HepG2 (cell line): ENCODE results near the gene STARD13. TPM values are rescaled to one million over a fixed set of nuclear protein-coding genes. Genes with fewer than 3 reads are reported as not detected.

Experiments used
- ADNP ChIP-seq: sonication (generic); formaldehyde crosslinking; IDR thresholded peaks from 2 replicates; pipeline ENCODE4 v1.4.0; 2020; ENCODE audit warnings: missing genetic modification reagents
- AGO2 ChIP-seq: fragments of 200-400 bp; formaldehyde crosslinking; optimal IDR thresholded peaks from 2 replicates; pipeline ENCODE3; 2017; ENCODE audit warnings: mild to moderate bottlenecking, low read depth, low read length, moderate library complexity
- ATF1 ChIP-seq: IDR thresholded peaks from 2 replicates; pipeline ENCODE4 v1.6.1; 2016; ENCODE audit warnings: mild to moderate bottlenecking, control low read depth
- BCL6 ChIP-seq: IDR thresholded peaks from 2 replicates; pipeline ENCODE4 v1.6.1; 2016; ENCODE audit warnings: missing genetic modification reagents, missing compliant biosample characterization
- CENPBD1 ChIP-seq: sonication (generic); formaldehyde crosslinking; IDR thresholded peaks from 2 replicates; pipeline ENCODE4 v1.8.0; 2022; ENCODE audit warnings: missing genetic modification reagents, low read depth, mild to moderate bottlenecking, borderline replicate concordance
- CREM ChIP-seq, 2 experiments: sonication (generic) in 1 of 2; formaldehyde crosslinking in 1 of 2; IDR thresholded peaks; 2 replicates each; pipeline versions ENCODE4 v1.4.0 to v1.6.1; 2016 to 2020; ENCODE audit warnings: antibody characterized with exemption in 1 of 2, mild to moderate bottlenecking in 1 of 2, missing genetic modification reagents in 1 of 2
- FIP1L1 ChIP-seq: fragments of 200-400 bp; formaldehyde crosslinking; IDR thresholded peaks from 2 replicates; pipeline ENCODE4 v1.6.1; 2018; ENCODE audit warnings: low read depth, mild to moderate bottlenecking, low read length, moderate library complexity, borderline replicate concordance; ENCODE audit not compliant: insufficient read depth
- FOXK1 ChIP-seq: sonication (generic); formaldehyde crosslinking; IDR thresholded peaks from 2 replicates; pipeline ENCODE4 v1.4.0; 2020; ENCODE audit warnings: low read depth, missing genetic modification reagents, borderline replicate concordance
- HNRNPH1 ChIP-seq: fragments of 200-400 bp; formaldehyde crosslinking; optimal IDR thresholded peaks from 2 replicates; pipeline ENCODE3; 2017; ENCODE audit warnings: mild to moderate bottlenecking, low read depth, low read length
- KLF9 ChIP-seq: IDR thresholded peaks from 2 replicates; pipeline ENCODE4 v1.6.1; 2016; ENCODE audit warnings: low read depth
- STAT5B ChIP-seq: sonication (generic); formaldehyde crosslinking; IDR thresholded peaks from 2 replicates; pipeline ENCODE4 v1.4.0; 2020; ENCODE audit warnings: missing genetic modification reagents
- TOE1 ChIP-seq: sonication (generic); formaldehyde crosslinking; IDR thresholded peaks from 2 replicates; pipeline ENCODE4 v1.4.0; 2020; ENCODE audit warnings: mild to moderate bottlenecking, missing genetic modification reagents
- YEATS2 ChIP-seq: sonication (generic); formaldehyde crosslinking; IDR thresholded peaks from 2 replicates; pipeline ENCODE4 v1.4.0; 2020; ENCODE audit warnings: missing genetic modification reagents, borderline replicate concordance
- ZFP36 ChIP-seq: fragments of 150-350 bp; IDR thresholded peaks from 2 replicates; pipeline ENCODE4 v1.6.1; 2018; ENCODE audit warnings: borderline replicate concordance, low read length, low read depth; ENCODE audit not compliant: partially characterized antibody
- ZMYM3 ChIP-seq: sonication (generic); formaldehyde crosslinking; IDR thresholded peaks from 2 replicates; pipeline ENCODE4 v1.5.1; 2020; ENCODE audit warnings: mild to moderate bottlenecking, missing genetic modification reagents
- ZNF318 ChIP-seq: sonication (generic); formaldehyde crosslinking; IDR thresholded peaks from 2 replicates; pipeline ENCODE4 v1.4.0; 2020; ENCODE audit warnings: mild to moderate bottlenecking, missing genetic modification reagents
- ZNF33B ChIP-seq: sonication (generic); formaldehyde crosslinking; IDR thresholded peaks from 2 replicates; pipeline ENCODE4 v1.5.1; 2020; ENCODE audit warnings: mild to moderate bottlenecking, missing genetic modification reagents
- ZNF513 ChIP-seq: sonication (generic); formaldehyde crosslinking; conservative IDR thresholded peaks from 2 replicates; pipeline ENCODE4 v1.5.0; 2020; ENCODE audit warnings: missing genetic modification reagents
- ZNF773 ChIP-seq: sonication (generic); formaldehyde crosslinking; IDR thresholded peaks from 2 replicates; pipeline ENCODE4 v1.4.0; 2020; ENCODE audit warnings: missing genetic modification reagents, borderline replicate concordance
- ZNF883 ChIP-seq: sonication (generic); formaldehyde crosslinking; IDR thresholded peaks from 2 replicates; pipeline ENCODE4 v1.5.1; 2020; ENCODE audit warnings: mild to moderate bottlenecking, missing genetic modification reagents; ENCODE audit errors: not compliant biosample characterization
- polyA plus RNA-seq, 8 experiments: library from polyadenylated mRNA; depleted of rRNA in 3 of 8; stranded (reverse) in 7 of 8; unstranded in 1 of 8; fragments of >200 nt; fragmentation: Illumina TruSeq in 4 of 8; extraction: Trizol in 4 of 8; gene quantifications; 2 replicates each; pipeline versions ENCODE4 v1.2.1 to v1.2.3, GENCODE V29; 2011 to 2016; ENCODE audit warnings: low read depth in 4 of 8, missing spikeins in 1 of 8, mixed read lengths in 1 of 8; ENCODE audit not compliant: insufficient read depth in 1 of 8
- total RNA-seq, 5 experiments: library from RNA; depleted of rRNA; stranded (reverse); fragments of >200 nt; fragmentation: Illumina TruSeq; extraction: Trizol; gene quantifications; 2 replicates each; pipeline ENCODE4 v1.2.3, GENCODE V29; 2016; ENCODE audit warnings: low read depth in 1 of 5

Gene STARD13
- total and polyA plus RNA-seq, 2 of the 13 experiments (the other 11 are each of a cell fraction or from before 2014, with no cell fraction given) = 12.8 to 14.3 TPM

- TF ChIP-seq ZNF318 (CRISPR knock-in tag) (no peak), FOXK1 (peak; percentile 91), ZNF883 (CRISPR knock-in tag) (no peak), CREM (IDR thresholded peaks at IDR 0.05) (peak; percentile 87), CREM (CRISPR knock-in tag; IDR thresholded peaks at IDR 0.05) (no peak), ZNF513 (CRISPR knock-in tag) (no peak), ZNF773 (CRISPR knock-in tag) (no peak), ZNF33B (CRISPR knock-in tag) (no peak), TOE1 (CRISPR knock-in tag) (no peak), CENPBD1 (CRISPR knock-in tag) (no peak), YEATS2 (CRISPR knock-in tag) (no peak), AGO2 (no peak), ATF1 (CRISPR knock-in tag) (peak; percentile 72), BCL6 (peak; percentile 90), ZFP36 (no peak), HNRNPH1 (no peak), ZMYM3 (peak; percentile 71; the same call in 1 of the 2 replicates), ADNP (CRISPR knock-in tag) (no peak), FIP1L1 (no peak), KLF9 (CRISPR knock-in tag) (no peak), STAT5B (CRISPR knock-in tag) (no peak)
Observed at GRCh38 chr13:33125821-33126570, 159.6 kb downstream of the STARD13 start (continued).
